LNCaP clone FGC (cell line): ENCODE results near the gene PITX2.

Source experiments
- DNase-seq: peaks from one replicate; pipeline ENCODE4 v3.0.0-alpha.2; 2011; ENCODE audit warnings: low read depth
- H3K4me3 ChIP-seq: 2 replicates; pipeline ENCODE4 v1.5.1; 2011; ENCODE audit warnings: mild to moderate bottlenecking, low read depth, low read length, control low read depth
- CTCF ChIP-seq: IDR thresholded peaks from 2 replicates; pipeline ENCODE4 v1.5.1; 2012; ENCODE audit warnings: mild to moderate bottlenecking; ENCODE audit not compliant: control insufficient read depth, insufficient read depth; ENCODE audit errors: extremely low read depth

The PITX2 gene

GRCh38 chr4:110631584-110632505, 9.0 kb upstream of the PITX2 start:
- peak; percentile 32 for DNase-seq
- TF ChIP-seq CTCF = peak; percentile 95
- no peak overlapping the region for H3K4me3 ChIP-seq

- no peak for TF ChIP-seq CTCF
- DNase-seq = no peak
- H3K4me3 ChIP-seq = no peak overlapping the region
These were observed 8.0 kb upstream of the PITX2 start for GRCh38 chr4:110630688-110631402.

- TF ChIP-seq CTCF = no peak
- no peak for DNase-seq
- H3K4me3 ChIP-seq = no peak overlapping the region
These were observed 7.2 kb upstream of the PITX2 start for GRCh38 chr4:110629780-110630687.

GRCh38 chr4:110629214-110629754, 6.4 kb upstream of the PITX2 start:
- H3K4me3 ChIP-seq = no peak overlapping the region
- no peak for TF ChIP-seq CTCF

GRCh38 chr4:110628663-110629213, 5.9 kb upstream of the PITX2 start:
- no peak for TF ChIP-seq CTCF
- no peak overlapping the region for H3K4me3 ChIP-seq
- no peak for DNase-seq

More at GRCh38 chr4:110629214-110629754, 6.4 kb upstream of the PITX2 start:
- no peak for DNase-seq

GRCh38 chr4:110627977-110628662, 5.2 kb upstream of the PITX2 start:
- TF ChIP-seq CTCF = no peak
- no peak overlapping the region for H3K4me3 ChIP-seq
- no peak for DNase-seq
